Measurements from ENCODE around the gene MACO1. TPM values are rescaled to one million over a fixed set of nuclear protein-coding genes. Genes with fewer than 3 reads are reported as not detected.

MACO1 gene
- total and polyA plus RNA-seq, 9 of the 15 experiments (the other 6 are each of a cell fraction or from before 2014, with no cell fraction given): 4.6 to 28.4 (median 21.7) TPM

- TF ChIP-seq, protein P1, sequence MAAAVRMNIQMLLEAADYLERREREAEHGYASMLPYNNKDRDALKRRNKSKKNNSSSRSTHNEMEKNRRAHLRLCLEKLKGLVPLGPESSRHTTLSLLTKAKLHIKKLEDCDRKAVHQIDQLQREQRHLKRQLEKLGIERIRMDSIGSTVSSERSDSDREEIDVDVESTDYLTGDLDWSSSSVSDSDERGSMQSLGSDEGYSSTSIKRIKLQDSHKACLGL (CRISPR knock-in tag; IDR thresholded peaks at IDR 0.05; ENCODE audit: borderline replicate concordance, poor library complexity, severe bottlenecking): no peak
- TF ChIP-seq WHSC1 (IDR thresholded peaks at IDR 0.05; ENCODE audit: low read length) (no peak), TOE1 (IDR thresholded peaks at IDR 0.05; ENCODE audit: borderline replicate concordance) (peak; percentile 60; the same call in 1 of the 2 replicates), TOE1 (CRISPR knock-in tag; IDR thresholded peaks at IDR 0.05; ENCODE audit: borderline replicate concordance, low read depth) (no peak), MTF1 (CRISPR knock-in tag; IDR thresholded peaks at IDR 0.05; ENCODE audit: borderline replicate concordance) (no peak), ATF3 (IDR thresholded peaks at IDR 0.05) (peak; percentile 52), ATF3 (CRISPR knock-in tag; conservative IDR thresholded peaks at IDR 0.05) (0 out of 2 replicates have a peak, but pooled peaks have one; percentile 84), ETV1 (tag; conservative IDR thresholded peaks at IDR 0.05; ENCODE audit: low read depth) (0 out of 2 replicates have a peak, but pooled peaks have one; percentile 13), SETDB1 (IDR thresholded peaks at IDR 0.05; ENCODE audit: low read length) (no peak), CGGBP1 (CRISPR knock-in tag; IDR thresholded peaks at IDR 0.05) (no peak), ASH1L (IDR thresholded peaks at IDR 0.05; ENCODE audit: borderline replicate concordance, low read depth, partially characterized antibody) (peak; percentile 98), AFF4 (CRISPR knock-in tag; IDR thresholded peaks at IDR 0.05) (peak; percentile 90), EZH2 (IDR thresholded peaks at IDR 0.05; ENCODE audit: borderline replicate concordance, low read depth, low read length) (no peak), ILK (tag; IDR thresholded peaks at IDR 0.05; ENCODE audit: borderline replicate concordance, low read depth) (no peak)
- TF ChIP-seq, protein P2, sequence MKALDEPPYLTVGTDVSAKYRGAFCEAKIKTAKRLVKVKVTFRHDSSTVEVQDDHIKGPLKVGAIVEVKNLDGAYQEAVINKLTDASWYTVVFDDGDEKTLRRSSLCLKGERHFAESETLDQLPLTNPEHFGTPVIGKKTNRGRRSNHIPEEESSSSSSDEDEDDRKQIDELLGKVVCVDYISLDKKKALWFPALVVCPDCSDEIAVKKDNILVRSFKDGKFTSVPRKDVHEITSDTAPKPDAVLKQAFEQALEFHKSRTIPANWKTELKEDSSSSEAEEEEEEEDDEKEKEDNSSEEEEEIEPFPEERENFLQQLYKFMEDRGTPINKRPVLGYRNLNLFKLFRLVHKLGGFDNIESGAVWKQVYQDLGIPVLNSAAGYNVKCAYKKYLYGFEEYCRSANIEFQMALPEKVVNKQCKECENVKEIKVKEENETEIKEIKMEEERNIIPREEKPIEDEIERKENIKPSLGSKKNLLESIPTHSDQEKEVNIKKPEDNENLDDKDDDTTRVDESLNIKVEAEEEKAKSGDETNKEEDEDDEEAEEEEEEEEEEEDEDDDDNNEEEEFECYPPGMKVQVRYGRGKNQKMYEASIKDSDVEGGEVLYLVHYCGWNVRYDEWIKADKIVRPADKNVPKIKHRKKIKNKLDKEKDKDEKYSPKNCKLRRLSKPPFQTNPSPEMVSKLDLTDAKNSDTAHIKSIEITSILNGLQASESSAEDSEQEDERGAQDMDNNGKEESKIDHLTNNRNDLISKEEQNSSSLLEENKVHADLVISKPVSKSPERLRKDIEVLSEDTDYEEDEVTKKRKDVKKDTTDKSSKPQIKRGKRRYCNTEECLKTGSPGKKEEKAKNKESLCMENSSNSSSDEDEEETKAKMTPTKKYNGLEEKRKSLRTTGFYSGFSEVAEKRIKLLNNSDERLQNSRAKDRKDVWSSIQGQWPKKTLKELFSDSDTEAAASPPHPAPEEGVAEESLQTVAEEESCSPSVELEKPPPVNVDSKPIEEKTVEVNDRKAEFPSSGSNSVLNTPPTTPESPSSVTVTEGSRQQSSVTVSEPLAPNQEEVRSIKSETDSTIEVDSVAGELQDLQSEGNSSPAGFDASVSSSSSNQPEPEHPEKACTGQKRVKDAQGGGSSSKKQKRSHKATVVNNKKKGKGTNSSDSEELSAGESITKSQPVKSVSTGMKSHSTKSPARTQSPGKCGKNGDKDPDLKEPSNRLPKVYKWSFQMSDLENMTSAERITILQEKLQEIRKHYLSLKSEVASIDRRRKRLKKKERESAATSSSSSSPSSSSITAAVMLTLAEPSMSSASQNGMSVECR (CRISPR knock-in tag; IDR thresholded peaks at IDR 0.05): peak; percentile 94
Observed at GRCh38 chr1:25430073-25430966, at the start of gene MACO1 (continued).

All from K562 (cell line).